ENCODE results near the gene LTN1. TPM values are rescaled to one million over a fixed set of nuclear protein-coding genes. Genes with fewer than 3 reads are reported as not detected.

The LTN1 gene
- total and polyA plus RNA-seq, 2 of the 13 experiments (the other 11 are each of a cell fraction or from before 2014, with no cell fraction given): 6.7 to 24.6 TPM

GRCh38 chr21:28992526-28993292 is at the start of gene LTN1 (continued):
- no peak for TF ChIP-seq PLSCR1 (CRISPR knock-in tag; IDR thresholded peaks at IDR 0.05; ENCODE audit: borderline replicate concordance)
- TF ChIP-seq TEF (CRISPR knock-in tag; IDR thresholded peaks at IDR 0.05): no peak
- TF ChIP-seq ZNF777 (CRISPR knock-in tag; IDR thresholded peaks at IDR 0.05): peak; percentile 61; the same call in 1 of the 2 replicates
- TF ChIP-seq ZBTB2 (CRISPR knock-in tag; IDR thresholded peaks at IDR 0.05; ENCODE audit: low read depth): no peak
- no peak; the same call in 1 of the 2 replicates for TF ChIP-seq RNF219 (CRISPR knock-in tag; IDR thresholded peaks at IDR 0.05)
- TF ChIP-seq NFRKB (IDR thresholded peaks at IDR 0.05): no peak
- TF ChIP-seq ZUFSP (CRISPR knock-in tag; IDR thresholded peaks at IDR 0.05; ENCODE audit: borderline replicate concordance): no peak
- no peak for TF ChIP-seq NR2F1 (CRISPR knock-in tag; IDR thresholded peaks at IDR 0.05)
- no peak for TF ChIP-seq FLYWCH1 (CRISPR knock-in tag; IDR thresholded peaks at IDR 0.05)
- peak; percentile 79 for TF ChIP-seq DMAP1 (CRISPR knock-in tag; IDR thresholded peaks at IDR 0.05)
- no peak for TF ChIP-seq U2AF1 (optimal IDR thresholded peaks at IDR 0.05; ENCODE audit: low read depth, low read length)
- TF ChIP-seq ATRX (CRISPR knock-in tag; IDR thresholded peaks at IDR 0.05; ENCODE audit: borderline replicate concordance): no peak
- peak; percentile 14; the same call in 1 of the 2 replicates for TF ChIP-seq IRF9 (CRISPR knock-in tag; IDR thresholded peaks at IDR 0.05; ENCODE audit: borderline replicate concordance)
- TF ChIP-seq SKI (IDR thresholded peaks at IDR 0.05; ENCODE audit: partially characterized antibody): no peak
- TF ChIP-seq ZNF780A (CRISPR knock-in tag; IDR thresholded peaks at IDR 0.05): no peak
- TF ChIP-seq GLMP (CRISPR knock-in tag; IDR thresholded peaks at IDR 0.05; ENCODE audit: borderline replicate concordance): no peak
- peak; percentile 88 for TF ChIP-seq ZFP90 (CRISPR knock-in tag; IDR thresholded peaks at IDR 0.05; ENCODE audit: borderline replicate concordance)
- TF ChIP-seq SRSF1 (optimal IDR thresholded peaks at IDR 0.05; ENCODE audit: low read depth, low read length): no peak
- no peak for TF ChIP-seq IKZF1 (IDR thresholded peaks at IDR 0.05)
- TF ChIP-seq HOXD1 (CRISPR knock-in tag; IDR thresholded peaks at IDR 0.05): no peak

Measured in HepG2 (cell line).